Peyer's patch (tissue), 4 donors: ENCODE results near the gene HEXIM1. TPM values are rescaled to one million over a fixed set of nuclear protein-coding genes. Genes with fewer than 3 reads are reported as not detected.

ENCODE experiments used
- DNase-seq, 3 donors: peaks; one replicate each; pipeline ENCODE4 v3.0.0-alpha.2; 2017 to 2019
- H3K27ac ChIP-seq, 4 donors: fragments of 200-600 bp; sonication (generic); one replicate each; pipeline ENCODE4 v1.5.1; 2016 to 2019
- H3K27me3 ChIP-seq, 2 donors: fragments of 200-600 bp; sonication (generic); one replicate each; pipeline ENCODE4 v1.5.1; 2019
- H3K36me3 ChIP-seq, 3 donors: fragments of 200-600 bp; sonication (generic); one replicate each; pipeline ENCODE4 v1.5.1; 2016 to 2019
- H3K4me1 ChIP-seq, 4 donors: fragments of 200-600 bp; sonication (generic); one replicate each; pipeline ENCODE4 v1.5.1; 2016 to 2019
- H3K4me3 ChIP-seq, 4 donors: fragments of 200-600 bp; sonication (generic); 1 replicate in 3 of 4; 2 replicates in 1 of 4; pipeline ENCODE4 v1.5.1; 2016 to 2019; ENCODE audit warnings: mild to moderate bottlenecking in 1 of 4
- H3K9me3 ChIP-seq, 4 donors: fragments of 200-600 bp; sonication (generic); one replicate each; pipeline ENCODE4 v1.5.1; 2016 to 2019; ENCODE audit warnings: mild to moderate bottlenecking in 1 of 4
- POLR2A ChIP-seq, 2 donors: fragments of 450-650 bp; IDR thresholded peaks; one replicate each; pipeline ENCODE4 v1.5.1; 2017; ENCODE audit warnings: antibody characterized with exemption in 2 of 2, mild to moderate bottlenecking in 2 of 2, moderate library complexity in 2 of 2
- total RNA-seq, 4 donors: library from RNA; depleted of rRNA; stranded (reverse); fragments of >200 nt; gene quantifications; one replicate each; pipeline ENCODE4 v1.1.0, GENCODE V29; 2016
- TF ChIP-seq, protein P1 (sequence below), 6 experiments: fragments of 450-650 bp in 4 of 6; fragments of 200-600 bp in 2 of 6; sonication (generic) in 1 of 6; IDR thresholded peaks; one replicate each; pipeline ENCODE4 v1.5.1; 2017 to 2019; ENCODE audit warnings: antibody characterized with exemption in 6 of 6, mild to moderate bottlenecking in 3 of 6, moderate library complexity in 1 of 6

Gene HEXIM1
- total RNA-seq, 4 donors from 2014 or later, result 24.3 to 41.8 (median 31.7) TPM

DNA sequence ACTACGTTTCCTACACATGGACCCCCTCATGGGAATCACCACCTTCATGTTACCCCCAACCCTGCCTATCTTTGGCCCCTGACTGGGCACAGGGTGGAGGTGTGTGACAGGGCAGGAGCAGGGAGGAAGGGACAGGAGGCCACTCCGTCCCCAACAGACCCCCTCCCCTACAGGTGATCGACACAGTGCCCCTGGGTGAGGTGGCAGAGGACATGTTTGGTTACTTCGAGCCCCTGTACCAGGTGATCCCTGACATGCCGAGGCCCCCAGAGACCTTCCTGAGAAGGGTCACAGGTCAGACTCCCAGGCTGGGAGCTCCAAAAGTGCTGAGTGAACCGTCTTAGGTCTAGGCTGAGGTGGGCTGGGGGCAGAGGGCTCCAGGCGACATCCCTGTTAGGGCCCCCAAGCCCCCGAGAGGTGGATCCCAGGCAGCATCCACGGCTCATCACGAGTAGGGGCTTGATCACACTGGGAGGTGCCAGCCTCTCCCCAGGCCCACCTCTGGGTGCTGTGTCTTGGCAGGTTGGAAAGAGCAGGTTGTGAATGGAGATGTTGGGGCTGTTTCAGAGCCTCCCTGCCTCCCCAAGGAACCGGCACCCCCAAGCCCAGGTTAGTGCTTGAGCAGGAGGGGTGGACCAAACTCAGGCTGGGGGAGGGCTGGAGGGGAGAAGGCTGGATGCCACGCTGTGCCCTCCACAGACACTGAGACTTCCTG is 11.3 kb upstream of the HEXIM1 start:
- TF ChIP-seq, protein P1, sequence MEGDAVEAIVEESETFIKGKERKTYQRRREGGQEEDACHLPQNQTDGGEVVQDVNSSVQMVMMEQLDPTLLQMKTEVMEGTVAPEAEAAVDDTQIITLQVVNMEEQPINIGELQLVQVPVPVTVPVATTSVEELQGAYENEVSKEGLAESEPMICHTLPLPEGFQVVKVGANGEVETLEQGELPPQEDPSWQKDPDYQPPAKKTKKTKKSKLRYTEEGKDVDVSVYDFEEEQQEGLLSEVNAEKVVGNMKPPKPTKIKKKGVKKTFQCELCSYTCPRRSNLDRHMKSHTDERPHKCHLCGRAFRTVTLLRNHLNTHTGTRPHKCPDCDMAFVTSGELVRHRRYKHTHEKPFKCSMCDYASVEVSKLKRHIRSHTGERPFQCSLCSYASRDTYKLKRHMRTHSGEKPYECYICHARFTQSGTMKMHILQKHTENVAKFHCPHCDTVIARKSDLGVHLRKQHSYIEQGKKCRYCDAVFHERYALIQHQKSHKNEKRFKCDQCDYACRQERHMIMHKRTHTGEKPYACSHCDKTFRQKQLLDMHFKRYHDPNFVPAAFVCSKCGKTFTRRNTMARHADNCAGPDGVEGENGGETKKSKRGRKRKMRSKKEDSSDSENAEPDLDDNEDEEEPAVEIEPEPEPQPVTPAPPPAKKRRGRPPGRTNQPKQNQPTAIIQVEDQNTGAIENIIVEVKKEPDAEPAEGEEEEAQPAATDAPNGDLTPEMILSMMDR (IDR thresholded peaks at IDR 0.05), result no peak
- no peak for TF ChIP-seq POLR2A (IDR thresholded peaks at IDR 0.05)
- Histone ChIP-seq H3K27ac (peak overlapping the region in 3 of 4 donors; percentile 81 to 95 (median 85)), H3K27me3 (no peaks in the 10 kb centered on the region), H3K9me3 (no peaks in the 10 kb centered on the region), H3K4me1 (peaks cover 0 to 21% (median 7%) of the 10 kb centered on the region in 4 donors), H3K36me3 (peaks cover 0 to 4% (median 0%) of the 10 kb centered on the region in 3 donors), H3K4me3 (peak overlapping the region in 2 of 4 donors; percentile 63 to 82)
- peak in 1 of 3 donors; percentile 46 for DNase-seq

DNA sequence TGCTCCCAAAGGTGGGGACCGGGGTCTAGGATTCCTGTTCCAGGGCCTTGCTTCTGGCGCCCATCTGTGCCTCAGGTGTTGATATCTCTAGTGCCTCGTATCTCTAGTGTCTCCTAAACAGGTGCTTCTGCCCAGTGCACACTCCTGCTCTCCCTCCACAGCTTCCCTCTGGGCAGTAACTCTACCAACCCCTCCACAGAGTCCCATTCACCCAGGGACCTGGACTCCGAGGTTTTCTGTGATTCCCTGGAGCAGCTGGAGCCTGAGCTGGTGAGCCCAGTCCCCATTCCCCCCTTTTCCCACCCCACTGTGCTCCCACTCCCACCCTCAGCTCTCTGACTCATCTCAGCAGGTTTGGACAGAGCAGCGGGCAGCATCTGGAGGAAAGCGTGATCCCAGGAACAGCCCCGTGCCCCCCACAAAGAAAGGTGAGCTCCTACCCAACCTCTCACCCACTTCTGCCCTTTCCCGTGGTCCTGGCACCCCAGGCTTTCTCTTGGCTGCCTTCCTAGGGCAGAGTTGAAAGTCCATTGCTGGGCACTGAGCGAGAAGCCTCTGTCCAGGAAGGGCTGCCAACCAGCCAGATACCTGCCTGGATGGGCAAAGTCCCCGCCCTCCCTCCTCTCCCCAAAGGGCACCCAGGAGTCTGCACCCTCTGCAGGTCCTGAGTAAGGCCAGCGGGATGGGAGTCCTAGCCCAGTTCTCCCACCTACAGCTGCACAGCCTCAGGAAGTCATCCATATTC is 10.5 kb upstream of the HEXIM1 start:
- peak in 2 of 3 donors; percentile 87 to 90 for DNase-seq
- H3K4me3 ChIP-seq, result peak overlapping the region in 2 of 4 donors; percentile 63 to 82

DNA sequence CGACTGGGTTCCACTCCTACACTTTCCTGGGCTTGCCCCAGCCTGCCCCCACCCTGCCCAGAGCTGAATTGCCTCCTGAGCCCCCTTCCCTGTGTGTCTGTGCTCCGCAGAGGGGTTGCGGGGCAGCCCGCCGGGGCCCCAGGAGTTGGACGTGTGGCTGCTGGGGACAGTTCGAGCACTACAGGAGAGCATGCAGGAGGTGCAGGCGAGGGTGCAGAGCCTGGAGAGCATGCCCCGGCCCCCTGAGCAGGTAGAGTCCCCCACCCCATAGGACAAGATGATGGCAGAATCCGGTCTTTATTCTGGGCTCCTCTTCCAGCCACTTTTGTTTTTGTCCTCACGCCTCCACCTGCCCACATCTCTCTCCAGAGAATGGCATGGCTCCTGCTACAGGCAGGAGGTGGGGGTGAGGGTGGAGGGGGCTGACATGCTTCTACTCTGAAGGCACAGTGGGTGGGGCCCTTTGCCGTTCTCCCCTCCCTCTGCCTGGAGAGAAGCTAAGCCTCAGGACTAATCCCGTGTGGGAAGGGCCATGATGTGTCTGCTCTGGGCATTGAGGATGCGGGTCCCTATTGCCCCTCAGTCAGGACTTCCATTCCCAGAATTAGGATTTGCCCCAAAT is 9.3 kb upstream of the HEXIM1 start:
- Histone ChIP-seq H3K27me3 (no peaks in the 10 kb centered on the region), H3K36me3 (peaks cover 0 to 4% (median 0%) of the 10 kb centered on the region in 3 donors), H3K27ac (no peak overlapping the region), H3K4me3 (no peak overlapping the region), H3K4me1 (peaks cover 0 to 21% (median 8%) of the 10 kb centered on the region in 4 donors), H3K9me3 (no peaks in the 10 kb centered on the region)
- peak in 1 of 3 donors; percentile 41 for DNase-seq
- TF ChIP-seq, protein P1 (IDR thresholded peaks at IDR 0.05), result no peak
- no peak for TF ChIP-seq POLR2A (IDR thresholded peaks at IDR 0.05)

More for the DNA sequence above, 10.5 kb upstream of the HEXIM1 start:
- no peaks in the 10 kb centered on the region for H3K9me3 ChIP-seq
- H3K27me3 ChIP-seq, result no peaks in the 10 kb centered on the region
- peaks cover 0 to 4% (median 0%) of the 10 kb centered on the region in 3 donors for H3K36me3 ChIP-seq
- H3K4me1 ChIP-seq, result peaks cover 0 to 21% (median 6%) of the 10 kb centered on the region in 4 donors
- TF ChIP-seq, protein P1 (IDR thresholded peaks at IDR 0.05), result peak in 1 of 6 experiments; percentile 10
- peak in 1 of 2 donors; percentile 65 for TF ChIP-seq POLR2A (IDR thresholded peaks at IDR 0.05)
- H3K27ac ChIP-seq, result peak overlapping the region in 3 of 4 donors; percentile 81 to 95 (median 85)

DNA sequence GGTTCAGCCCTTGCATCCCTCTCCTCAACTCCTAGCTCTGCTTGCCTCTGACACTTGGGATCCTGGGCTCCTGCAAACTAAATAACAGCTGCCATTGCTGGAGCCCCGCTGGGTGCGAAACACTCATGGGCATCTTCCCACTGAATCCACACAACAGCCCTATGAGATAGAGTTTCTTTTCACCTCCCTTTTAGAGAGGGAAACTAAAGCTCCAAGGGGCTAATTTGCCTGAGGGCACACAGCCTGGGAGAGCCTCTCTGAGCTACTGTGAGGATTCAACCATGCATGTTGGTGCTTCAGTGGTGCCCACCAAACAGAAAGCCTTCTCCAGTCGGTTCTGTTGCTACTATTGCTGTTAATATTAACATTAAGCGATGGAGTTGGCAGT is 8.7 kb upstream of the HEXIM1 start:
- Histone ChIP-seq H3K4me1 (peaks cover 0 to 25% (median 13%) of the 10 kb centered on the region in 4 donors), H3K27ac (no peak overlapping the region), H3K27me3 (no peaks in the 10 kb centered on the region), H3K9me3 (no peaks in the 10 kb centered on the region), H3K36me3 (peaks cover 0 to 4% (median 0%) of the 10 kb centered on the region in 3 donors), H3K4me3 (no peak overlapping the region)
- DNase-seq, result no peak
- TF ChIP-seq, protein P1 (IDR thresholded peaks at IDR 0.05), result no peak
- no peak for TF ChIP-seq POLR2A (IDR thresholded peaks at IDR 0.05)

DNA sequence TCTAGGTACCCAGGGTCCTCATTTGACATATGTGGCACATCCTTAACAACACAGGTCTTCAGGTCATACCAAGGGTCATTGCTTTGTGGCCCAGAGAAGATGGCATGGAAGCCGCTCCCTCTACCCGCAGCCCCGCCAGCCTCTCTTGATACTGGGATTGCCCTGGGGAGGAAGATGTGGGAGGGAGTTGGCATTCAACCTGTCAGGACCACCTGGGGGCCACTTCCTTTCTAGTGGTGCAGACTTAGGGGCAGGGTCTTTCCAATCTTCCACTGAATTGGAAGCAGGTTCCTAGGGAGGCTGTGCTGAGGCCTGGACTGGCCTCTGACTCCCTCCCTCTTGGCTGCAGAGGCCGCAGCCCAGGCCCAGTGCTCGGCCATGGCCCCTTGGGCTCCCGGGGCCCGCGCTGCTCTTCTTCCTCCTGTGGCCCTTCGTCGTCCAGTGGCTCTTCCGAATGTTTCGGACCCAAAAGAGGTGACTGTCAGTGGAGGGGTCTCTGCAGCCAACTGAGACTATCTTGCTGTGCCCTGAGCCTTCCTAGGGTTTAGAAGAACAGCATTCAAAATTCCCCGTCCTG is 5.1 kb upstream of the HEXIM1 start:
- H3K9me3 ChIP-seq, result no peaks in the 10 kb centered on the region
- H3K27ac ChIP-seq, result peak overlapping the region; percentile 83 to 90 (median 88)
- H3K27me3 ChIP-seq, result no peaks in the 10 kb centered on the region
- TF ChIP-seq, protein P1 (IDR thresholded peaks at IDR 0.05), result no peak
- no peak for TF ChIP-seq POLR2A (IDR thresholded peaks at IDR 0.05)
- H3K4me3 ChIP-seq, result peak overlapping the region in 3 of 4 donors; percentile 50 to 57 (median 53)
- peaks cover 3 to 23% (median 13%) of the 10 kb centered on the region in 4 donors for H3K4me1 ChIP-seq
- no peak for DNase-seq
- H3K36me3 ChIP-seq, result peaks cover 0 to 4% (median 0%) of the 10 kb centered on the region in 3 donors
